ENCODE results near the gene GABRG3.

The GABRG3 gene

DNA sequence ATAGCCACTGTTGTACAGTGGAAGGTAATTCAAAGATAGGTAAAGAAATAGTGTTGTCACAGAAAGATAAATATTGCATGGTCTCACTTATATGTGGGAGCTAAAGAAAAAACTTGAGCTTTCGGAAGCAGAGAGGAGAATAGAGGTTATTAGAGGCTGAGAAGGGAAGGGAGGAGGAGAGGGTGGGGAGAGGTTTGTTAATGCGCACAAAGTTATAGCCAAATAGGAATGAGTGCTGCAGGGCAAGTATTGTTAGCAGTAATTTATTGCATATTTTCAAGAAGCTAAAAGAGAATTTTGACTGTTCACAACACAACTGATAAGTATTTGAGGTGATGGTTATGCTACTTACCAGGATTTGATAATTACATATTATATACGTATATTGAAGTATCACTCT, 154.2 kb downstream of the GABRG3 start:
- TF ChIP-seq POLR2AphosphoS5 (IDR thresholded peaks at IDR 0.05; ENCODE audit: low read depth) (no peak), SPI1 (IDR thresholded peaks at IDR 0.05; ENCODE audit: borderline replicate concordance, low read depth) (no peak), GABPA (IDR thresholded peaks at IDR 0.05; ENCODE audit: low read depth) (no peak)
- TF ChIP-seq, protein P1, sequence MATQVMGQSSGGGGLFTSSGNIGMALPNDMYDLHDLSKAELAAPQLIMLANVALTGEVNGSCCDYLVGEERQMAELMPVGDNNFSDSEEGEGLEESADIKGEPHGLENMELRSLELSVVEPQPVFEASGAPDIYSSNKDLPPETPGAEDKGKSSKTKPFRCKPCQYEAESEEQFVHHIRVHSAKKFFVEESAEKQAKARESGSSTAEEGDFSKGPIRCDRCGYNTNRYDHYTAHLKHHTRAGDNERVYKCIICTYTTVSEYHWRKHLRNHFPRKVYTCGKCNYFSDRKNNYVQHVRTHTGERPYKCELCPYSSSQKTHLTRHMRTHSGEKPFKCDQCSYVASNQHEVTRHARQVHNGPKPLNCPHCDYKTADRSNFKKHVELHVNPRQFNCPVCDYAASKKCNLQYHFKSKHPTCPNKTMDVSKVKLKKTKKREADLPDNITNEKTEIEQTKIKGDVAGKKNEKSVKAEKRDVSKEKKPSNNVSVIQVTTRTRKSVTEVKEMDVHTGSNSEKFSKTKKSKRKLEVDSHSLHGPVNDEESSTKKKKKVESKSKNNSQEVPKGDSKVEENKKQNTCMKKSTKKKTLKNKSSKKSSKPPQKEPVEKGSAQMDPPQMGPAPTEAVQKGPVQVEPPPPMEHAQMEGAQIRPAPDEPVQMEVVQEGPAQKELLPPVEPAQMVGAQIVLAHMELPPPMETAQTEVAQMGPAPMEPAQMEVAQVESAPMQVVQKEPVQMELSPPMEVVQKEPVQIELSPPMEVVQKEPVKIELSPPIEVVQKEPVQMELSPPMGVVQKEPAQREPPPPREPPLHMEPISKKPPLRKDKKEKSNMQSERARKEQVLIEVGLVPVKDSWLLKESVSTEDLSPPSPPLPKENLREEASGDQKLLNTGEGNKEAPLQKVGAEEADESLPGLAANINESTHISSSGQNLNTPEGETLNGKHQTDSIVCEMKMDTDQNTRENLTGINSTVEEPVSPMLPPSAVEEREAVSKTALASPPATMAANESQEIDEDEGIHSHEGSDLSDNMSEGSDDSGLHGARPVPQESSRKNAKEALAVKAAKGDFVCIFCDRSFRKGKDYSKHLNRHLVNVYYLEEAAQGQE (IDR thresholded peaks at IDR 0.05; ENCODE audit: insufficient replicate concordance, low read depth), result no peak
- TF ChIP-seq, protein P2, sequence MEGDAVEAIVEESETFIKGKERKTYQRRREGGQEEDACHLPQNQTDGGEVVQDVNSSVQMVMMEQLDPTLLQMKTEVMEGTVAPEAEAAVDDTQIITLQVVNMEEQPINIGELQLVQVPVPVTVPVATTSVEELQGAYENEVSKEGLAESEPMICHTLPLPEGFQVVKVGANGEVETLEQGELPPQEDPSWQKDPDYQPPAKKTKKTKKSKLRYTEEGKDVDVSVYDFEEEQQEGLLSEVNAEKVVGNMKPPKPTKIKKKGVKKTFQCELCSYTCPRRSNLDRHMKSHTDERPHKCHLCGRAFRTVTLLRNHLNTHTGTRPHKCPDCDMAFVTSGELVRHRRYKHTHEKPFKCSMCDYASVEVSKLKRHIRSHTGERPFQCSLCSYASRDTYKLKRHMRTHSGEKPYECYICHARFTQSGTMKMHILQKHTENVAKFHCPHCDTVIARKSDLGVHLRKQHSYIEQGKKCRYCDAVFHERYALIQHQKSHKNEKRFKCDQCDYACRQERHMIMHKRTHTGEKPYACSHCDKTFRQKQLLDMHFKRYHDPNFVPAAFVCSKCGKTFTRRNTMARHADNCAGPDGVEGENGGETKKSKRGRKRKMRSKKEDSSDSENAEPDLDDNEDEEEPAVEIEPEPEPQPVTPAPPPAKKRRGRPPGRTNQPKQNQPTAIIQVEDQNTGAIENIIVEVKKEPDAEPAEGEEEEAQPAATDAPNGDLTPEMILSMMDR (IDR thresholded peaks at IDR 0.05; ENCODE audit: insufficient read depth, low read length), result no peak
- H3K27ac ChIP-seq (replicated peaks), result no peak overlapping the region
- no peaks in the 10 kb centered on the region for H3K27me3 ChIP-seq (ENCODE audit: insufficient read depth, poor library complexity, severe bottlenecking)
- no peak overlapping the region for H3K4me3 ChIP-seq (replicated peaks; ENCODE audit: insufficient read depth, low read length)
- DNase-seq (ENCODE audit: low read depth in 1 of 2, low spot score in 1 of 2), result no peak

DNA sequence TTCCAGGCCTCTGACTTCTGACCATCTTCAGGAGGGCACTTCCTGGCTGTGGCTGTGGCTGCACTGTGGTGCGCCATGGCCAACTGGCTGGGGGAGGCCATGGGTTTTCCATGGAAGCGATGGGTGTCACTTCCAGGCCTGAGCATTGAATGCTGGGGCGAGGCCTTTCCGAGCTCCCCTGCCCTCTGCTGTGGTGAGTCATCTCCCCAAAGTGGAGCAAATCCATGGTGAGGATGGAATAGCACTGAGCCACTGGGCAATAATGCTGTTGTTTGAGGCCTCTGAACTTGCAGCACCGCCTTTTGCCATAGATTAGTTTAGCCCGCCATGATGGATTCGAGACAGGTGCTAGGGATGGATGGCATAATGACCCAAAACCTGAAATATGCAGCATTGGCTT, 155.5 kb downstream of the GABRG3 start:
- TF ChIP-seq POLR2AphosphoS5 (IDR thresholded peaks at IDR 0.05; ENCODE audit: low read depth) (no peak), GABPA (IDR thresholded peaks at IDR 0.05; ENCODE audit: low read depth) (no peak), SPI1 (IDR thresholded peaks at IDR 0.05; ENCODE audit: borderline replicate concordance, low read depth) (no peak)
- TF ChIP-seq, protein P1 (IDR thresholded peaks at IDR 0.05; ENCODE audit: insufficient replicate concordance, low read depth), result no peak
- TF ChIP-seq, protein P2 (IDR thresholded peaks at IDR 0.05; ENCODE audit: insufficient read depth, low read length), result no peak

DNA sequence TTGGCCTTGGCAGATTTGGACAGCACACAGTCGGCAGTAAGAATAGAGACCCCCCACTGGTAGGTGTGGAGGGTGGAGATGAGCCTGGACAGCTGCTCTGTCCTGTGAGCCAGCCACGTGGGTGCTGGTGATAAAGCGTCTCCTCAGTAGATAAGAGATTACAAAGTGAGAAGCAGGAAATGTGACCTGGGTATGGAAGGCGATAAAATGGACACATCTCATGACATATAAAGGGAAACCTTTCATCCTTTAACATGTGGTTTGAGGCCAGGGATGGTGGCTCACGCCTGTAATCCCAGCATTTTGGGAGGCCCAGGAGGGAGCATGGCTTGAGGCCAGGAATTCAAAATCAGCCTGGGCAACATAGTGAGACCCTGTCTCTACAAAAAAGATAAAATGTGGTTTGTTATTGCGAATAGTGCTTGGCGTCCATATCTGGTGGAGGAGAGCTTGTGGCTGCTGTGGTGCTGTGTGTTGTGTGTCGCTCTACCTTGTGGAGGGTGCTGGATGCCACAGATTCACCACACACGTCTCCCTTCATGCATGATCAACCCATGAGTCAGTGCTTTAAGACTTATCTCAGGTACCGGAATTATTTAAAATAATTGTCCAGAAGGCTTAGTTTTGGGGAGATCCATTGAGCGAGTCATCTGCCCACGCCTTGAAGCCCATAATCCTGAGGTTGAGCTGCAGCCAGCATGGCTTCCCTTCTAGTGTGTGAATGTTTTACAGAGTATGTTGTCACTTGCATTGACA, 157.0 kb downstream of the GABRG3 start:
- no peak for DNase-seq (ENCODE audit: low read depth in 1 of 2, low spot score in 1 of 2)
- no peak overlapping the region for H3K4me3 ChIP-seq (replicated peaks; ENCODE audit: insufficient read depth, low read length)
- TF ChIP-seq POLR2AphosphoS5 (IDR thresholded peaks at IDR 0.05; ENCODE audit: low read depth) (no peak), GABPA (IDR thresholded peaks at IDR 0.05; ENCODE audit: low read depth) (no peak), SPI1 (IDR thresholded peaks at IDR 0.05; ENCODE audit: borderline replicate concordance, low read depth) (no peak)
- TF ChIP-seq, protein P2 (IDR thresholded peaks at IDR 0.05; ENCODE audit: insufficient read depth, low read length), result no peak
- TF ChIP-seq, protein P1 (IDR thresholded peaks at IDR 0.05; ENCODE audit: insufficient replicate concordance, low read depth), result no peak
- H3K27me3 ChIP-seq (ENCODE audit: insufficient read depth, poor library complexity, severe bottlenecking), result no peaks in the 10 kb centered on the region
- no peak overlapping the region for H3K27ac ChIP-seq (replicated peaks)

More for the DNA sequence above, 155.5 kb downstream of the GABRG3 start:
- Histone ChIP-seq H3K27ac (replicated peaks) (no peak overlapping the region), H3K4me3 (replicated peaks; ENCODE audit: insufficient read depth, low read length) (no peak overlapping the region), H3K27me3 (ENCODE audit: insufficient read depth, poor library complexity, severe bottlenecking) (no peaks in the 10 kb centered on the region)
- no peak for DNase-seq (ENCODE audit: low read depth in 1 of 2, low spot score in 1 of 2)

All from HL-60 (cell line).